ENCODE data around the gene TRPV6. TPM values are rescaled to one million over a fixed set of nuclear protein-coding genes. Genes with fewer than 3 reads are reported as not detected.

TRPV6 gene
- total RNA-seq, 1 experiment from 2014 or later, result 1.7 TPM

- no peaks in the 10 kb centered on the region for H3K9me2 ChIP-seq (ENCODE audit: insufficient read depth)
- H4K20me1 ChIP-seq (ENCODE audit: insufficient read depth), result no peaks in the 10 kb centered on the region
- no peaks in the 10 kb centered on the region for H3K9me3 ChIP-seq (ENCODE audit: control insufficient read depth in 1 of 2, insufficient read depth in 1 of 2, low read depth in 1 of 2, low read length in 2 of 2)
- TF ChIP-seq MAX (IDR thresholded peaks at IDR 0.05), result no peak
- TF ChIP-seq REST (IDR thresholded peaks at IDR 0.05; ENCODE audit: low read depth), result no peak
- no peak for TF ChIP-seq EGR1 (IDR thresholded peaks at IDR 0.05; ENCODE audit: low read depth)
- TF ChIP-seq RAD21 (IDR thresholded peaks at IDR 0.05; ENCODE audit: low read depth), result peak; percentile 40
- no peak for TF ChIP-seq POLR2AphosphoS5 (IDR thresholded peaks at IDR 0.05; ENCODE audit: low read depth, low read length)
- no peak for TF ChIP-seq YY1 (IDR thresholded peaks at IDR 0.05; ENCODE audit: extremely low read depth, insufficient replicate concordance, low read depth, low read length)
- no peak for TF ChIP-seq JUND (IDR thresholded peaks at IDR 0.05)
- TF ChIP-seq ELF1 (IDR thresholded peaks at IDR 0.05; ENCODE audit: borderline replicate concordance, low read depth), result no peak
- peak; percentile 43 to 69 (median 49); a peak in 5 of 6 replicates for TF ChIP-seq CTCF (IDR thresholded peaks at IDR 0.05 in 2 of 3, conservative IDR thresholded peaks at IDR 0.05 in 1 of 3; ENCODE audit: borderline replicate concordance in 1 of 3, insufficient read depth in 1 of 3, low read depth in 2 of 3, low read length in 2 of 3)
- TF ChIP-seq POLR2A (IDR thresholded peaks at IDR 0.05; ENCODE audit: borderline replicate concordance, extremely low read depth, insufficient read depth, insufficient read length), result no peak
- no peak for TF ChIP-seq SRF (IDR thresholded peaks at IDR 0.05; ENCODE audit: low read depth)
- no peak for TF ChIP-seq CEBPB (IDR thresholded peaks at IDR 0.05; ENCODE audit: low read depth)
- TF ChIP-seq TCF7L2 (IDR thresholded peaks at IDR 0.05; ENCODE audit: borderline replicate concordance, extremely low read depth, insufficient read depth, insufficient read length), result no peak
- no peak for TF ChIP-seq ATF3 (IDR thresholded peaks at IDR 0.05)
- TF ChIP-seq ZFX (IDR thresholded peaks at IDR 0.05), result no peak
- no peak for TF ChIP-seq ZNF274 (IDR thresholded peaks at IDR 0.05; ENCODE audit: low read depth, low read length)
- no peak overlapping the region for H3K4me3 ChIP-seq (replicated peaks in 1 of 2; ENCODE audit: low read depth in 1 of 2, low read length in 2 of 2)
- H3K27ac ChIP-seq (ENCODE audit: low read depth, low read length), result no peak overlapping the region
- POLR2A ChIA-PET, result interaction anchor here (0.6 to 0.9 kb wide), 2 partner anchors 17 to 384 kb away, joined by 3 read pairs; no protein-coding TSS in a partner anchor
- no peak overlapping the region for H2AFZ ChIP-seq (ENCODE audit: low read depth, low read length, poor library complexity, severe bottlenecking)
- BruUV-seq (replicated peaks), result no TSS peak
- H3K27me3 ChIP-seq (ENCODE audit: insufficient read depth, low read length), result peaks cover 7% of the 10 kb centered on the region; the same call in 1 of the 2 replicates
- H3K4me1 ChIP-seq (ENCODE audit: control insufficient read depth in 1 of 2, insufficient read depth in 2 of 2, low read length in 2 of 2), result no peaks in the 10 kb centered on the region
- H3K9ac ChIP-seq (ENCODE audit: low read length), result no peak overlapping the region
- no peaks in the 10 kb centered on the region for H3K36me3 ChIP-seq (ENCODE audit: control insufficient read depth in 1 of 2, insufficient read depth in 2 of 2, low read length in 2 of 2)
- intact Hi-C loops (cut with micrococcal nuclease), result no loop called here
- DNase-seq (ENCODE audit: low read depth, low spot score) (peak; percentile 18), ATAC-seq (peak; percentile 96)
- RAD21 ChIA-PET (ENCODE audit: low non-redundant PET in 1 of 2, low total read pairs in 2 of 2, uncharacterized antibody in 2 of 2, unreplicated experiment in 2 of 2), result interaction anchor here in 1 of 2 experiments (1.2 kb wide), 1 partner anchor 52 kb away, joined by 5 read pairs; no protein-coding TSS in a partner anchor
- no peak overlapping the region for H3K4me2 ChIP-seq (ENCODE audit: low read length)
- no peaks in the 10 kb centered on the region for H3K79me2 ChIP-seq (ENCODE audit: insufficient read depth, low read length)
- CTCF ChIA-PET, result interaction anchor here (0.9 to 2.1 kb wide), 13 partner anchors 9 to 306 kb away, joined by 3 to 13 read pairs (median 5); partner anchors contain the start of gene KEL
Measured at GRCh38 chr7:142908921-142909890, 23.7 kb upstream of the TRPV6 start.
